Measurements from ENCODE around the gene LRRC58.

The LRRC58 gene

GRCh38 chr3:120348065-120348990 lies 826 bp downstream of the LRRC58 start:
- no peak for DNase-seq (ENCODE audit: extremely low read depth, low read depth)
- H3K4me3 ChIP-seq (replicated peaks; ENCODE audit: low read depth, low read length) = peak overlapping the region; percentile 72
- TF ChIP-seq CTCF (IDR thresholded peaks at IDR 0.05; ENCODE audit: low read depth, low read length, missing control alignments) = no peak

GRCh38 chr3:120344349-120344748 lies 4.8 kb downstream of the LRRC58 start:
- no peak overlapping the region for H3K4me3 ChIP-seq (replicated peaks; ENCODE audit: low read depth, low read length)
- no peak for TF ChIP-seq CTCF (IDR thresholded peaks at IDR 0.05; ENCODE audit: low read depth, low read length, missing control alignments)
- DNase-seq (ENCODE audit: extremely low read depth, low read depth) = no peak

GRCh38 chr3:120341658-120342346 lies 7.4 kb downstream of the LRRC58 start:
- DNase-seq (ENCODE audit: extremely low read depth, low read depth) = no peak
- no peak for TF ChIP-seq CTCF (IDR thresholded peaks at IDR 0.05; ENCODE audit: low read depth, low read length, missing control alignments)
- H3K4me3 ChIP-seq (replicated peaks; ENCODE audit: low read depth, low read length) = no peak overlapping the region

GRCh38 chr3:120339362-120339761 lies 9.8 kb downstream of the LRRC58 start:
- no peak for DNase-seq (ENCODE audit: extremely low read depth, low read depth)
- TF ChIP-seq CTCF (IDR thresholded peaks at IDR 0.05; ENCODE audit: low read depth, low read length, missing control alignments) = no peak
- no peak overlapping the region for H3K4me3 ChIP-seq (replicated peaks; ENCODE audit: low read depth, low read length)

DNA sequence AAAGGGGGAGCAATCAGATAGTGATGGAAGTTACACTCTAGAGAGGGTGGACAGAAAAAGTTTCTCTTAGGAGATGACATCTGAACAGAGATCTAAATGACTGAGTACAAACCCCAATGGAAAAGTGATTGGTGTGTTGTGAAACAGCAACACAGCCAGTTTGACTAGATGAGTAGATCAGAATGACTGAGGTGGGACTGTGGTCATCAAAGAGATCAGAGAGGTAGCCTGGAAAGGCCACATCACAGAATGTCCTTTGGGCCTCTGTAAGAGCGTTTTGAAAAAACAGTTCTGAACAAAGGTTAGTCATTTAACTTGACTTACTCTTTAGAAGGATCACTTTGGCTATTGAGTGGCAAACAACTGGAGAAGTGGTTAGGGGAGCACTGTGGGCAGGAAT lies 10.6 kb downstream of the LRRC58 start:
- TF ChIP-seq CTCF (IDR thresholded peaks at IDR 0.05; ENCODE audit: low read depth, low read length, missing control alignments) = no peak
- no peak overlapping the region for H3K4me3 ChIP-seq (replicated peaks; ENCODE audit: low read depth, low read length)
- no peak for DNase-seq (ENCODE audit: extremely low read depth, low read depth)

- TF ChIP-seq CTCF (IDR thresholded peaks at IDR 0.05; ENCODE audit: low read depth, low read length, missing control alignments) = no peak
- no peak overlapping the region for H3K4me3 ChIP-seq (replicated peaks; ENCODE audit: low read depth, low read length)
- DNase-seq (ENCODE audit: extremely low read depth, low read depth) = no peak
These were observed 16.5 kb downstream of the LRRC58 start for GRCh38 chr3:120332646-120333045.

Measured in HFF-Myc (cell line).